Neuron (in vitro differentiated cells): ENCODE results near the gene PEF1.

Source experiments
- H2AFZ ChIP-seq: one replicate; pipeline ENCODE4 v1.6.1; 2013; ENCODE audit warnings: low read depth, mild to moderate bottlenecking, inconsistent platforms, low read length, moderate library complexity
- H3K27me3 ChIP-seq: one replicate; pipeline ENCODE4 v1.6.1; 2013; ENCODE audit warnings: low read length; ENCODE audit not compliant: insufficient read depth
- H3K36me3 ChIP-seq: one replicate; pipeline ENCODE4 v1.6.1; 2013; ENCODE audit warnings: low read length; ENCODE audit not compliant: insufficient read depth
- H3K4me1 ChIP-seq: one replicate; pipeline ENCODE4 v1.6.1; 2013; ENCODE audit warnings: low read length; ENCODE audit not compliant: insufficient read depth
- H3K4me3 ChIP-seq: 2 replicates; pipeline ENCODE4 v1.5.1; 2013; ENCODE audit warnings: mild to moderate bottlenecking, low read length, moderate library complexity
- H3K9me3 ChIP-seq: one replicate; pipeline ENCODE4 v1.6.1; 2013; ENCODE audit warnings: low read length

PEF1 gene

DNA sequence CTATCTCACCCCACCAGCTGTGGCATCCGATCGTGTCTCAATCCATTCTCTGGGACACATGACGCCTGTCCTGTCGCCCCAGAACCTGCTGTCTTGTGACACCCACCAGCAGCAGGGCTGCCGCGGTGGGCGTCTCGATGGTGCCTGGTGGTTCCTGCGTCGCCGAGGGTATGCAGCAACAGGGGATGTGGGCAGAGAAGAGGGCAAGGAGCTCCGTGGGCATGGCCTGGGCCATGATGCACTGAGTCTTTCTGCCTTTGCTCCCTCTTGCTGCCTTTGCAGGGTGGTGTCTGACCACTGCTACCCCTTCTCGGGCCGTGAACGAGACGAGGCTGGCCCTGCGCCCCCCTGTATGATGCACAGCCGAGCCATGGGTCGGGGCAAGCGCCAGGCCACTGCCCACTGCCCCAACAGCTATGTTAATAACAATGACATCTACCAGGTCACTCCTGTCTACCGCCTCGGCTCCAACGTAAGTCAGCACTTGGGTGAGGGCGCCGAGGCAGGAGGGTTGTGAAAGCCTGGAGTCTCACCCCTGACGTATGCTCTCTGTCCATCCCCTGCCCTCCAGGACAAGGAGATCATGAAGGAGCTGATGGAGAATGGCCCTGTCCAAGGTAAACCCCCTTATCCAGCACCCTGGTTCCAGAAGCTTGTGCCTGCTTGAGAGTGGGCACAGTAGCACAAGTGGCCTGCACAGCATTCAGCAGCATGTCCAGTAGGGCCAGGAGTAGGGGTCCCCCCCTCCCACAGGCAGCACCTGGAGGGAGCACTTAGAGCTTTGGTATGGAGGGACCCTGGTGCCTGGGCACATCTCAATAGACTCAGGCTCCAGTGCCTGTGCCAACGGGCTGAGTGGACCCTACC, 59.6 kb downstream of the PEF1 start:
- peaks cover 47% of the 10 kb centered on the region for H3K27me3 ChIP-seq
- no peaks in the 10 kb centered on the region for H3K4me1 ChIP-seq

DNA sequence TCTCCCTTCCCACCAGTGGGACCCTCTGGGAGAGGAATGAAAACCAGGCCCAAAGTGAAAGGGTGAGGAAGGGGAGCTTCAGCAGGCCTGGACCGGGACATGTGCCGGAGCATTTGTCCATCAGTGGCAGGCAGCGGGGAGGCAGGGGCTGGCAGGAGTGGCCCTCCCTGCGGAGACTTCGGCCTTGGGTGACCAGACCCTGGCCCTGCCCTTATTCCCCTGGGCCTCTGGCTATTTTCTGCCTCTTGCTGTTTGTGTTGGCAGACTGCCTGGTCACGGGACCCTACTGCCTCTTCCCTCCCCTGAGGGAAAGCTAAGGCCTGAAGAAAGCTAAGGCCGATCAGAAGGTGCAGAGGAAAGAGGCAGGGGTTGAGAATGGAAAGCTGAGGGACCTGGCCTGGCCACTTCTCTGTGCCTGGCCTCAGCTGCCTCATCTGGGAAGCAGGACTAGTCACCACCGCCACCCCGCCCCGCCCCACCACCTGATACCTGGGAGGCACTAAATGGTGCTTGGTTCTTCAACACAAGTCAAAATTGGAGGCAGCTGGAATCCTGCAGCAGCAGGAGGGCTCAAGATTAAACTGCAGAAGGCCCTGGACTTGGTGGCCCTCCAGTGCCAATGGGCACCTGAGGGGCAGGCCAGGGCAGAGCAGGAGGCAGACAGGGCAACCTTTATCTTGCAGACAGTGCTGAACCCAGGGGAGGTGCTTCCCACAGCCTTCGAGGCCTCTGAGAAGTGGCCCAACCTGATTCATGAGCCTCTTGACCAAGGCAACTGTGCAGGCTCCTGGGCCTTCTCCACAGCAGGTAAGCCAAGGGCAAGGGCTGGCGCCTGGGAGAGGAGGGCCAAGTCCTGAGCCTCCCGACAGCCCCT, 60.4 kb downstream of the PEF1 start:
- Histone ChIP-seq H3K4me1 (no peaks in the 10 kb centered on the region), H3K27me3 (peaks cover 49% of the 10 kb centered on the region), H2AFZ (no peak overlapping the region), H3K4me3 (no peak overlapping the region), H3K36me3 (no peaks in the 10 kb centered on the region), H3K9me3 (no peaks in the 10 kb centered on the region)

More for the DNA sequence above, 59.6 kb downstream of the PEF1 start:
- no peak overlapping the region for H3K4me3 ChIP-seq
- H3K9me3 ChIP-seq, result no peaks in the 10 kb centered on the region
- no peaks in the 10 kb centered on the region for H3K36me3 ChIP-seq
- no peak overlapping the region for H2AFZ ChIP-seq

DNA sequence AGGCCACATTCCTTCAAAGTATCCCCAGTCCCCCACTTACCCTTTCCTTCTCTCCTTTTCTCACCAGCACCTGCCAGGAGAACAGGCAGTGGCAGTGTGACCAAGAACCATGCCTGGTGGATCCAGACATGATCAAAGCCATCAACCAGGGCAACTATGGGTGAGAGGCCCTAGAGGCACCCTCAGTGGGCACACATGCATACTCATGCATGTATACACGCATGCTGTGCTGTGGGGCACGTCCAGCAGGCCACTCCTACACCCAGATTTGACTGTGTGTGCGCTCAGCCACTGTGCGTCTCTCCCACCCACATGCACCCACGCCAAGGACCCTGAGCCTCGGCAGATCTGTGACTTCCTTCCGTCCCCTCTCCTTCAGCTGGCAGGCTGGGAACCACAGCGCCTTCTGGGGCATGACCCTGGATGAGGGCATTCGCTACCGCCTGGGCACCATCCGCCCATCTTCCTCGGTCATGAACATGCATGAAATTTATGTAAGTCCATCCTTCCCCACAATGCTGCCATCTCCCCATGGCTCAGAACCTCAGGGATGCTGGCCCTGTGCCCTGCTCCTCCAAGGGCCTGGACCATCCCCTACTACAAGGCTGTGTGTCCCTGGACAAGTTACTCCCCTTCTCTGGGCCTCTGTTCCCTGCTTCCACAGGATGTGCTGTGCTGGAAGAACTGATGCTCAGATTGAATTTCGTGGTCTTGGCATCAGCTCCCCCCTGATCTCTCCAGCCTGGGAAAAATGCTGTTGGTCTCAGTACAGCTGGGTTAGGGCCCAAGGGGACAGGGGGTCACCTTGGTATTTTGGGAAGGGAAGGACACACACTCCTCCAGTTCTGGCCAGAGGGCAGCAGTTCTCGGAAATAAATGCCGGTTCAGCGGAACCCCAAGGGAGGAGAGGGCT, 61.3 kb downstream of the PEF1 start:
- no peaks in the 10 kb centered on the region for H3K9me3 ChIP-seq
- no peaks in the 10 kb centered on the region for H3K4me1 ChIP-seq
- H2AFZ ChIP-seq, result no peak overlapping the region
- H3K36me3 ChIP-seq, result no peaks in the 10 kb centered on the region
- peaks cover 50% of the 10 kb centered on the region for H3K27me3 ChIP-seq
- H3K4me3 ChIP-seq, result no peak overlapping the region

DNA sequence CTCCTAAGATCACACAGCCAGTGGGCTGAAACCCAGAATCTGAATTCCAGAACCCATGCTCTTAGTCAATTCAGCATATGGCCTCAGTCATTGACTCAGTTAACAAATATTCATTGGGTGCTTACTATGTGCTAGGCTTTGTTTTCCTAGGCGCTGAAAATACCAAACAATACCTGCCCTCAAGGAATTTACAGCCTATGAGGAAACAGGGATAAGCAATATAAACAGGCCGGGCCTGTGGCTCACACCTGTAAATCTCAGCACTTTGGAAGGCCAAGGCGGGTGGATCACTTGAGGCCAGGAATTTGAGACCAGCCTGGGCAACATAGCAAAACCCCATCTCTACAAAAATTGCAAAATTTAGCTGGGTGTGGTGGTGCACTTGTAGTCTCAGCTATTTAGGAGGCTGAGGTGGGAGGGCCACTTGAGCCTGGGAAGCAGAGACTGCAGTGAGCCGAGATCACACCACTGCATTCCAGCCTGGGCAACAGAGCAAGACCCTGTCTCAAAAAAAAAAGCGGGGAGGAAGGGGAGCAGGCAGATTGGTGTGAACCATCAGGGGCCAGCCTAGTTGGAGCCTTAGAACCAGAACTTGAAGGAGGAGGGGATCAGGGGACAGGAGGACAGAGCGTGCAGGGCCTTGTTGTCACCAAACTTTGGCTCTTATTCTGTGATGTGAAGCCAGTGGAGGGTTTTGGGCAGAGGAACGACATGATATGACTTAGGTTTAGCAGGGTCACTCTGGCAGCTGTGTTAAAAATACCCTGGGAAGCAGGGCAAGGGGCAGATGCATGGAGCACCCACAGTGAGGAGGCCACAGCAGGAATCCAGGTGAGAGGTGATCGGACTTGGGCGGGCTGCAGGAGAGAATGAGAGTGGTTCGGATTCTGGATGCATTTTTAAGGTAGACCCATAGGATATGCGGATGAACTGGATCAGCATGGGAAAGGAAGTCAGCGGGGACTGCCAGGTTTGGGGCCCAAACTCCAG, 62.6 kb downstream of the PEF1 start:
- Histone ChIP-seq H2AFZ (no peak overlapping the region), H3K4me3 (no peak overlapping the region), H3K9me3 (no peaks in the 10 kb centered on the region), H3K4me1 (no peaks in the 10 kb centered on the region), H3K27me3 (peaks cover 54% of the 10 kb centered on the region), H3K36me3 (no peaks in the 10 kb centered on the region)

DNA sequence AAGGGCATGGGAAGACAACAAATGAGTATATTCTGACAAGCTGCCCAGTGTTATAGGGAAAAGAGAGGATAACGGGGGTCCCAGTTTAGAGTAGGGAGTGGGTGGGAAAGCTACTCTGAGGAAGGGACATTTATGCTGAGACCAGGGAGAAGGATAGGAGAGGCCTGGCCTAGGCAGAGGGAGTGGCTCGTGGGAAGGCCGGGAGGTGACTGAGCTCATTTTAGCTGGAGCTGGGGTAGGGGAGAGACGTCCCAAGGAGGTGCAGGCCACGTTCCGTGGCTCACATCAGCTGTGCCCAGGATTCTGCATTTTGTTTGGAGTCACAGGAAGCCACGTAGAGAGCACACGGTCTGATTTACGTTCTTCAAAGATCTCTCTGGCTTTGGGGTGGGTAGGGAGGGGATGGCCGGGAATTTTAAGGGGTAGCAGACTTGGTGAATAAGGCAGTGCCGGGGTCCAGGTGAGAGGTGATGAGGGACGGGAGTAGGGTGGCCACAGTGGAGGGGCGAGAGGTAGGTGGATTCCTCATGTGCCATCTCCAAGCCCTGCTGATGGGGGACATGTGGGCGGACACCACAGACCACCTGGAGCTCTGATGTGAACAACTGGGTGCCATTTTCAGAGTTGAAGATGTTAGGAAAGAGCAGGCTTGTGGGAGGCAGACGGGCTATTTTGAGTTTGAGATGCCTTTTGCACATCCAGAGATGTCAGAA, 63.6 kb downstream of the PEF1 start:
- Histone ChIP-seq H3K4me1 (no peaks in the 10 kb centered on the region), H3K36me3 (no peaks in the 10 kb centered on the region), H3K4me3 (no peak overlapping the region), H2AFZ (no peak overlapping the region), H3K27me3 (peaks cover 65% of the 10 kb centered on the region), H3K9me3 (no peaks in the 10 kb centered on the region)

DNA sequence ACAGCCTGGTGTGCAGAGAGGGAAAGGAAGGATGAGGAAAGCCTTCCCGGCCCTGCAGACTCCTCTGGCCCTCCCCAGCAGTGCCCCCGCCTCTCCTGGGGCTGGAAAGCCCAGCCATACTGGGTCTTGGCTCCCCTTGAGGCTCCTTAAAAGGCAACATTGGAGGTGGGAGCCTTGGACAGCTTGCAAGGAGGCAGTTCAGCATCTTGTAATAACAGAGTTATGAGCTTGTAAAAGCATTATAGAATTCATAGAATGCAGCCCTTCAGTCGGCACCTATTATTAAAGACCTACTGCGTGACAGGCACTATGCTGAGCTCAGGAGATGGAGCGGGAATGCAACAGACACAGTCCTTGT, 64.2 kb downstream of the PEF1 start:
- Histone ChIP-seq H2AFZ (no peak overlapping the region), H3K27me3 (peaks cover 69% of the 10 kb centered on the region), H3K4me3 (no peak overlapping the region), H3K36me3 (no peaks in the 10 kb centered on the region), H3K4me1 (no peaks in the 10 kb centered on the region), H3K9me3 (no peaks in the 10 kb centered on the region)
